ENCODE data around the gene ANTXR1. TPM values are rescaled to one million over a fixed set of nuclear protein-coding genes. Genes with fewer than 3 reads are reported as not detected.

Gene ANTXR1
- total and polyA plus RNA-seq, 10 donors: 2.8 to 66.7 (median 36.9) TPM

GRCh38 chr2:69034122-69034521 is 21.1 kb downstream of the ANTXR1 start:
- Histone ChIP-seq H3K36me3 (no peaks in the 10 kb centered on the region), H3K4me3 (no peak overlapping the region), H3K9me3 (no peaks in the 10 kb centered on the region), H3K27ac (no peak overlapping the region), H3K27me3 (replicated peaks in 1 of 7) (peaks cover 0 to 15% (median 0%) of the 10 kb centered on the region in 7 donors), H3K4me1 (no peaks in the 10 kb centered on the region)
- TF ChIP-seq POLR2AphosphoS5 (IDR thresholded peaks at IDR 0.05) (no peak), CTCF (IDR thresholded peaks at IDR 0.05 in 8 of 11, conservative IDR thresholded peaks at IDR 0.05 in 3 of 11) (no peak)
- intact Hi-C loops (cut with DNase I; ENCODE audit: low total_unique reads): no loop called here
- no peak for DNase-seq

- intact Hi-C loops (cut with DNase I; ENCODE audit: low total_unique reads): no loop called here
- TF ChIP-seq POLR2A (IDR thresholded peaks at IDR 0.05) (no peak), POLR2AphosphoS5 (IDR thresholded peaks at IDR 0.05) (no peak), CTCF (IDR thresholded peaks at IDR 0.05 in 8 of 11, conservative IDR thresholded peaks at IDR 0.05 in 3 of 11) (no peak)
- Histone ChIP-seq H3K27ac (no peak overlapping the region), H3K4me1 (no peaks in the 10 kb centered on the region), H3K27me3 (replicated peaks in 1 of 7) (peaks cover 0 to 15% (median 0%) of the 10 kb centered on the region in 7 donors), H3K9me3 (no peaks in the 10 kb centered on the region), H3K4me3 (no peak overlapping the region), H3K36me3 (no peaks in the 10 kb centered on the region)
- DNase-seq: no peak
- WGBS, 5 donors: 61 to 85% (median 83%) methylated on average over 3 of the region's 3 CpGs
These were observed 21.9 kb downstream of the ANTXR1 start for GRCh38 chr2:69034845-69035244.

- Histone ChIP-seq H3K27ac (no peak overlapping the region), H3K27me3 (replicated peaks in 1 of 7) (peaks cover 0 to 20% (median 0%) of the 10 kb centered on the region in 7 donors), H3K4me3 (no peak overlapping the region), H3K4me1 (no peaks in the 10 kb centered on the region), H3K36me3 (no peaks in the 10 kb centered on the region), H3K9me3 (no peaks in the 10 kb centered on the region)
- DNase-seq: no peak
- TF ChIP-seq POLR2A (IDR thresholded peaks at IDR 0.05): no peak
- no peak for TF ChIP-seq CTCF (IDR thresholded peaks at IDR 0.05 in 8 of 11, conservative IDR thresholded peaks at IDR 0.05 in 3 of 11)
- TF ChIP-seq POLR2AphosphoS5 (IDR thresholded peaks at IDR 0.05): no peak
- intact Hi-C loops (cut with DNase I; ENCODE audit: low total_unique reads): no loop called here
- 73 to 94% (median 89%) methylated on average over 4 of the region's 4 CpGs for WGBS, 5 donors
These were observed 23.9 kb downstream of the ANTXR1 start for GRCh38 chr2:69036926-69037325.

GRCh38 chr2:69041214-69041613 is 28.2 kb downstream of the ANTXR1 start:
- DNase-seq: no peak
- H3K4me3 ChIP-seq: no peak overlapping the region
- H3K4me1 ChIP-seq: no peaks in the 10 kb centered on the region
- 84 to 88% (median 86%) methylated on average over 4 of the region's 4 CpGs for WGBS, 5 donors
- H3K27ac ChIP-seq: peak overlapping the region in 1 of 8 donors; percentile 20
- no peak for TF ChIP-seq CTCF (IDR thresholded peaks at IDR 0.05 in 8 of 11, conservative IDR thresholded peaks at IDR 0.05 in 3 of 11)
- no peak for TF ChIP-seq POLR2A (IDR thresholded peaks at IDR 0.05)
- no peak for TF ChIP-seq POLR2AphosphoS5 (IDR thresholded peaks at IDR 0.05)
- H3K9me3 ChIP-seq: no peaks in the 10 kb centered on the region
- intact Hi-C loops (cut with DNase I; ENCODE audit: low total_unique reads): no loop called here
- no peaks in the 10 kb centered on the region for H3K36me3 ChIP-seq
- H3K27me3 ChIP-seq (replicated peaks in 1 of 7): peaks cover 0 to 13% (median 0%) of the 10 kb centered on the region in 7 donors

Measured in spleen (tissue), 11 donors.